ENCODE data around the gene MCM3. TPM values are rescaled to one million over a fixed set of nuclear protein-coding genes. Genes with fewer than 3 reads are reported as not detected.
A peak's percentile ranks its signal among the peaks of the same experiment; 100 is the strongest.

Gene MCM3
- total RNA-seq, 1 donor from 2014 or later: 71.4 TPM

GRCh38 chr6:52288216-52288615 is 3.7 kb upstream of the MCM3 start:
- no peak for DNase-seq (ENCODE audit: low spot score in 2 of 2, unreplicated experiment in 2 of 2)
- Mint-ChIP-seq H3K9me3 (no peaks in the 10 kb centered on the region), H3K27me3 (ENCODE audit: low read depth) (no peaks in the 10 kb centered on the region), H3K4me3 (no peak overlapping the region), H3K4me1 (peaks cover 20% of the 10 kb centered on the region), H3K27ac (no peak overlapping the region), H3K36me3 (no peaks in the 10 kb centered on the region)
- TF ChIP-seq, protein P1, sequence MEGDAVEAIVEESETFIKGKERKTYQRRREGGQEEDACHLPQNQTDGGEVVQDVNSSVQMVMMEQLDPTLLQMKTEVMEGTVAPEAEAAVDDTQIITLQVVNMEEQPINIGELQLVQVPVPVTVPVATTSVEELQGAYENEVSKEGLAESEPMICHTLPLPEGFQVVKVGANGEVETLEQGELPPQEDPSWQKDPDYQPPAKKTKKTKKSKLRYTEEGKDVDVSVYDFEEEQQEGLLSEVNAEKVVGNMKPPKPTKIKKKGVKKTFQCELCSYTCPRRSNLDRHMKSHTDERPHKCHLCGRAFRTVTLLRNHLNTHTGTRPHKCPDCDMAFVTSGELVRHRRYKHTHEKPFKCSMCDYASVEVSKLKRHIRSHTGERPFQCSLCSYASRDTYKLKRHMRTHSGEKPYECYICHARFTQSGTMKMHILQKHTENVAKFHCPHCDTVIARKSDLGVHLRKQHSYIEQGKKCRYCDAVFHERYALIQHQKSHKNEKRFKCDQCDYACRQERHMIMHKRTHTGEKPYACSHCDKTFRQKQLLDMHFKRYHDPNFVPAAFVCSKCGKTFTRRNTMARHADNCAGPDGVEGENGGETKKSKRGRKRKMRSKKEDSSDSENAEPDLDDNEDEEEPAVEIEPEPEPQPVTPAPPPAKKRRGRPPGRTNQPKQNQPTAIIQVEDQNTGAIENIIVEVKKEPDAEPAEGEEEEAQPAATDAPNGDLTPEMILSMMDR (IDR thresholded peaks at IDR 0.05; ENCODE audit: unreplicated experiment): no peak

DNA sequence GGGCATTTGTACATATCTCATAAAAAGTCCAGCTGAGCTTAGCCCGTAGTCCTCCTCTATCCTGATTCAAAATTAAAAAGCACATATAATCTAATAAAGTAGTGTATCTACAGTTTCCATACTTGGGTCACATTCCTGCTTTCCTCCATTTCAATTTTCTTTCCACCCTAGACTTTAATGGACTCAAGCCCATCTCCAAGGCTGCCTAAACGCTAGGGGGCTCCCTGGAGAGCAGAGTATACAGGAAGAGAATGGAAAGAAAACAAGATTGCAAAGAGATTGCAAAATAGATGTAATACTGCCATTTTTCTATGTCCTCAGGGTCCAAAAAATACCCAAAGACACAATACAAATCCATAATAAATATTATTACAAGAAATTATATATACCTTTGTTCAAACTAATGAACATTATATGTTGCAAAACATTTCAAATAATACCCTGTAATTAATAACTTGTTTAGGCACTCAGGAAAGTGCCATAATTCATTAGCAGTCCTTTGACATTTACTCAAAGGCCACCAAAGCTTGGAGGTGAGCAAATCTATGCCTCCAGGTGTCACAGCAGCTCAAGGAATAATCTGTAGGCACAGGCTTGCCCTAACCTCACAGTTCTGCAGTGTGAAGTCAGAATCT is 2.4 kb upstream of the MCM3 start:
- Mint-ChIP-seq H3K27ac (no peak overlapping the region), H3K9me3 (no peaks in the 10 kb centered on the region)
- TF ChIP-seq, protein P1 (IDR thresholded peaks at IDR 0.05; ENCODE audit: unreplicated experiment): no peak

GRCh38 chr6:52285177-52286068 is 881 bp upstream of the MCM3 start:
- Mint-ChIP-seq H3K36me3 (peaks cover 15% of the 10 kb centered on the region), H3K27ac (peak overlapping the region; percentile 34), H3K4me3 (no peak overlapping the region), H3K9me3 (no peaks in the 10 kb centered on the region), H3K4me1 (peaks cover 24% of the 10 kb centered on the region), H3K27me3 (ENCODE audit: low read depth) (no peaks in the 10 kb centered on the region)
- DNase-seq (ENCODE audit: low spot score in 2 of 2, unreplicated experiment in 2 of 2): no peak
- TF ChIP-seq, protein P1 (IDR thresholded peaks at IDR 0.05; ENCODE audit: unreplicated experiment): no peak

More for the DNA sequence above, 2.4 kb upstream of the MCM3 start:
- Mint-ChIP-seq H3K36me3 (peaks cover 5% of the 10 kb centered on the region), H3K4me3 (no peak overlapping the region), H3K27me3 (ENCODE audit: low read depth) (no peaks in the 10 kb centered on the region), H3K4me1 (peaks cover 24% of the 10 kb centered on the region)
- DNase-seq (ENCODE audit: low spot score in 2 of 2, unreplicated experiment in 2 of 2): peak; percentile 37 to 65

DNA sequence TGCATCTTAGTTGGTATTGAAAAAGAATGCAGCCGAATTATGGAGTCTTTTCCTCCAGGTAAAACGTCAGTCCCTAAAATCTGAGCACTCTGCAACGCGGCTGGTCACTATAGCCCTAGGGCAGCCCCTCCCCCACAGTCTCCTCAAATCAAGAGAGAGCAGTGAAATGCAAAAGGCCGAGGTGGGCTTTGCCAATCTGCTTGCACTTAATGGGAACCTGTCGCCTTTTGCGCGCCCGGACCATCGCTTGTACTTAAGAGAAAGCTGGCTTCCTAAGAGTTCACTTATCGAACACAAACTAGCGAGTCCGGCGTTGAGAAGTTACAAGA is 447 bp downstream of the MCM3 start:
- Mint-ChIP-seq H3K36me3 (peaks cover 18% of the 10 kb centered on the region), H3K9me3 (no peaks in the 10 kb centered on the region), H3K27me3 (ENCODE audit: low read depth) (no peaks in the 10 kb centered on the region), H3K4me1 (peaks cover 24% of the 10 kb centered on the region), H3K4me3 (no peak overlapping the region), H3K27ac (no peak overlapping the region)
- TF ChIP-seq, protein P1 (IDR thresholded peaks at IDR 0.05; ENCODE audit: unreplicated experiment): no peak
- peak in 1 of 2 experiments; percentile 60 for DNase-seq (ENCODE audit: low spot score in 2 of 2, unreplicated experiment in 2 of 2)

DNA sequence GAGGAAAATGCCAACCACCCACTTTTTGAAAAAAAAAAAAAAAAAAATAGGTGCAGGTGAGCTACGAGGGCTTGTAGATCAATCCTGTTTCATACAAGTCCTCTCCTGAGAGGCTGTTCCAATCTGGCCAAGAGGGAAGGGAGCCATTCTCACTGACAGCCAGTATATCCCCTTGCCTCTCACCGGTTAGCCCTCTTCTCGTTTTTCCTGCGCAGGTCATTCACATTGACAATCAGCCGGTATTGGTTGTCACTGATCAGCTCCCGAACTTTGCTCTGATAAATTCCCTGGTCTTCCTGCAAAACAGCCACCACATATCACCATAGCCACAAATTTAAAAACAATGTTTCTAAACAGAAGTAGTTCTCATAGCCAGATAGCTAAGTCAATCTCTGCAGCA is 1.4 kb downstream of the MCM3 start:
- H3K4me1 Mint-ChIP-seq: peaks cover 24% of the 10 kb centered on the region
- no peaks in the 10 kb centered on the region for H3K9me3 Mint-ChIP-seq
- H3K4me3 Mint-ChIP-seq: no peak overlapping the region
- H3K27me3 Mint-ChIP-seq (ENCODE audit: low read depth): no peaks in the 10 kb centered on the region
- H3K36me3 Mint-ChIP-seq: peaks cover 27% of the 10 kb centered on the region
- DNase-seq (ENCODE audit: low spot score in 2 of 2, unreplicated experiment in 2 of 2): no peak
- TF ChIP-seq, protein P1 (IDR thresholded peaks at IDR 0.05; ENCODE audit: unreplicated experiment): no peak
- H3K27ac Mint-ChIP-seq: no peak overlapping the region
